Natural killer cell (primary cell): ENCODE measurements around the gene UNCX. TPM values are rescaled to one million over a fixed set of nuclear protein-coding genes. Genes with fewer than 3 reads are reported as not detected.
"Not testable (repeated sequence)": the region's sequence is repeated elsewhere in the genome, so short reads cannot be mapped to it uniquely, and the experiment has no call there.

Experiments
- ATAC-seq, 3 donors: fragments of 150-1000 bp in 2 of 3; fragments of 200-7000 bp in 1 of 3; cut with Tn5 transposase; 1 replicate in 1 of 3; 2 replicates in 2 of 3; pipeline ENCODE4 v1.10.0; 2021; ENCODE audit warnings: mild to moderate bottlenecking in 2 of 3, moderate library complexity in 2 of 3
- DNase-seq, 2 donors: peaks; one replicate each; pipeline versions ENCODE4 v3.0.0 to v3.0.0-alpha.2; 2013 to 2021; ENCODE audit warnings: mixed read lengths in 1 of 2
- H3K27ac ChIP-seq: one replicate; pipeline ENCODE4 v1.5.1; 2013; ENCODE audit warnings: mild to moderate bottlenecking, low read length
- H3K27me3 ChIP-seq: one replicate; pipeline ENCODE4 v1.6.1; 2013; ENCODE audit warnings: low read length; ENCODE audit not compliant: control insufficient read depth, insufficient read depth
- H3K36me3 ChIP-seq: one replicate; pipeline ENCODE4 v1.6.1; 2013; ENCODE audit warnings: low read length; ENCODE audit not compliant: control insufficient read depth, insufficient read depth
- H3K4me1 ChIP-seq: one replicate; pipeline ENCODE4 v1.6.1; 2013; ENCODE audit warnings: low read length; ENCODE audit not compliant: control insufficient read depth, insufficient read depth
- H3K4me3 ChIP-seq: one replicate; pipeline ENCODE4 v1.5.1; 2013; ENCODE audit warnings: low read length
- H3K9me3 ChIP-seq: one replicate; pipeline ENCODE4 v1.6.1; 2013; ENCODE audit warnings: low read length; ENCODE audit not compliant: control insufficient read depth, insufficient read depth
- H3K27ac Mint-ChIP-seq, 2 donors: one replicate each; pipeline ENCODE4 v1.8.0; 2022; ENCODE audit warnings: mild to moderate bottlenecking in 2 of 2, mixed read lengths in 2 of 2, moderate library complexity in 1 of 2
- H3K27me3 Mint-ChIP-seq, 2 donors: one replicate each; pipeline ENCODE4 v1.8.0; 2022; ENCODE audit warnings: low read depth in 2 of 2, mixed read lengths in 2 of 2
- H3K36me3 Mint-ChIP-seq: one replicate; pipeline ENCODE4 v1.8.0; 2022; ENCODE audit warnings: mixed read lengths
- H3K4me1 Mint-ChIP-seq, 2 donors: one replicate each; pipeline ENCODE4 v1.8.0; 2022; ENCODE audit warnings: mixed read lengths in 2 of 2
- H3K4me3 Mint-ChIP-seq: one replicate; pipeline ENCODE4 v1.8.0; 2022; ENCODE audit warnings: mild to moderate bottlenecking, moderate library complexity, mixed read lengths
- H3K9me3 Mint-ChIP-seq, 2 donors: one replicate each; pipeline ENCODE4 v1.8.0; 2022; ENCODE audit warnings: mixed read lengths in 2 of 2
- CTCF ChIP-seq: fragments of 200-600 bp; IDR thresholded peaks from one replicate; pipeline ENCODE4 v1.8.0; 2022; ENCODE audit warnings: antibody characterized with exemption
- WGBS: methylation state at CpG from one replicate; pipeline ENCODE4 v1.1.7; 2013; ENCODE audit warnings: missing lambda C conversion rate; ENCODE audit not compliant: insufficient coverage; 5-methylcytosine and 5-hydroxymethylcytosine counted together
- intact Hi-C: fragments of 100-400 bp; cut with micrococcal nuclease; formaldehyde crosslinking; loops from one replicate; pipeline ENCODE4 v1.14.2; 2022
- total RNA-seq, 4 donors: library from RNA; stranded (reverse); fragments of 120-200 nt in 1 of 4; gene quantifications; one replicate each; pipeline versions ENCODE4 v1.2.3 to v1.2.4, GENCODE V29; 2013 to 2022

The UNCX gene
- total RNA-seq, 3 donors from 2014 or later (not counting 1 experiment from before 2014, with no cell fraction given), result not detected

- Histone ChIP-seq H3K36me3 (no peaks in the 10 kb centered on the region), H3K4me3 (no peak overlapping the region), H3K27ac (no peak overlapping the region), H3K27me3 (no peaks in the 10 kb centered on the region), H3K9me3 (no peaks in the 10 kb centered on the region), H3K4me1 (no peaks in the 10 kb centered on the region)
- Mint-ChIP-seq H3K9me3 (no peaks in the 10 kb centered on the region), H3K36me3 (no peaks in the 10 kb centered on the region), H3K4me1 (no peaks in the 10 kb centered on the region), H3K27ac (no peak overlapping the region), H3K4me3 (no peak overlapping the region), H3K27me3 (peaks cover 7 to 21% of the 10 kb centered on the region in 2 donors)
- TF ChIP-seq CTCF, result no peak
- 73% methylated on average over 21 of the region's 21 CpGs for WGBS
- no peak for ATAC-seq
- intact Hi-C loops, result no loop called here
- no peak for DNase-seq
Observed at GRCh38 chr7:1260244-1260635, 27.6 kb downstream of the UNCX start.

- H3K36me3 Mint-ChIP-seq, H3K27ac Mint-ChIP-seq, H3K4me1 ChIP-seq, H3K4me1 Mint-ChIP-seq, H3K9me3 ChIP-seq, H3K4me3 ChIP-seq, H3K4me3 Mint-ChIP-seq, DNase-seq, H3K36me3 ChIP-seq, H3K27ac ChIP-seq, H3K27me3 ChIP-seq, intact Hi-C loops, H3K9me3 Mint-ChIP-seq, ATAC-seq: not testable (repeated sequence)
- WGBS, result 74% methylated on average over 10 of the region's 10 CpGs
- H3K27me3 Mint-ChIP-seq, result peaks cover 14 to 27% of the 10 kb centered on the region in 2 donors
Observed at GRCh38 chr7:1261036-1261435, 28.4 kb downstream of the UNCX start.

GRCh38 chr7:1262441-1262840, 29.8 kb downstream of the UNCX start:
- H3K36me3 Mint-ChIP-seq, result no peaks in the 10 kb centered on the region
- Histone ChIP-seq H3K27me3 (no peaks in the 10 kb centered on the region), H3K36me3 (no peaks in the 10 kb centered on the region), H3K27ac (no peak overlapping the region), H3K4me3 (no peak overlapping the region), H3K4me1 (no peaks in the 10 kb centered on the region), H3K9me3 (no peaks in the 10 kb centered on the region)
- no peaks in the 10 kb centered on the region for H3K9me3 Mint-ChIP-seq
- H3K27me3 Mint-ChIP-seq, result peaks cover 14 to 23% of the 10 kb centered on the region in 2 donors
- H3K4me3 Mint-ChIP-seq, result no peak overlapping the region
- no peaks in the 10 kb centered on the region for H3K4me1 Mint-ChIP-seq
- WGBS, result 77% methylated on average over 13 of the region's 13 CpGs
- DNase-seq (no peak), ATAC-seq (no peak)
- TF ChIP-seq CTCF, result no peak
- no peak overlapping the region for H3K27ac Mint-ChIP-seq
- intact Hi-C loops, result no loop called here

GRCh38 chr7:1263391-1263951, 30.8 kb downstream of the UNCX start:
- no peak for DNase-seq
- H3K27me3 ChIP-seq, result no peaks in the 10 kb centered on the region
- intact Hi-C loops, result no loop called here
- H3K9me3 ChIP-seq, result no peaks in the 10 kb centered on the region
- H3K4me3 Mint-ChIP-seq, result no peak overlapping the region
- TF ChIP-seq CTCF, result no peak
- no peak overlapping the region for H3K27ac Mint-ChIP-seq
- 87% methylated on average over 28 of the region's 28 CpGs for WGBS
- H3K27ac ChIP-seq, result no peak overlapping the region
- H3K36me3 ChIP-seq, result no peaks in the 10 kb centered on the region
- no peak overlapping the region for H3K4me3 ChIP-seq
- H3K4me1 ChIP-seq, result no peaks in the 10 kb centered on the region
- H3K4me1 Mint-ChIP-seq, result no peaks in the 10 kb centered on the region
- H3K9me3 Mint-ChIP-seq, result no peaks in the 10 kb centered on the region
- H3K36me3 Mint-ChIP-seq, result no peaks in the 10 kb centered on the region
- peaks cover 14 to 23% of the 10 kb centered on the region in 2 donors for H3K27me3 Mint-ChIP-seq
- no peak for ATAC-seq
